Fibroblast of lung (primary cell): ENCODE measurements around the gene LILRB2. TPM values are rescaled to one million over a fixed set of nuclear protein-coding genes. Genes with fewer than 3 reads are reported as not detected.

ENCODE experiments used
- DNase-seq, 2 donors: peaks; one replicate each; pipeline versions ENCODE4 v3.0.0 to v3.0.0-alpha.2; 2010; ENCODE audit warnings: low read depth in 2 of 2
- H2AFZ ChIP-seq: 2 replicates; pipeline ENCODE4 v1.5.1; 2012; ENCODE audit warnings: low read length, control low read depth, inconsistent platforms
- H3K27ac ChIP-seq: 2 replicates; pipeline ENCODE4 v1.5.1; 2011; ENCODE audit warnings: low read length, control low read depth; ENCODE audit not compliant: insufficient read depth
- H3K27me3 ChIP-seq: 2 replicates; pipeline ENCODE4 v1.5.1; 2011; ENCODE audit warnings: mild to moderate bottlenecking, low read length; ENCODE audit not compliant: control insufficient read depth, insufficient read depth
- H3K36me3 ChIP-seq: 2 replicates; pipeline ENCODE4 v1.5.1; 2011; ENCODE audit warnings: low read length; ENCODE audit not compliant: control insufficient read depth, insufficient read depth
- H3K4me1 ChIP-seq: 2 replicates; pipeline ENCODE4 v1.5.1; 2011; ENCODE audit warnings: low read length; ENCODE audit not compliant: control insufficient read depth, insufficient read depth; ENCODE audit errors: extremely low read depth
- H3K4me2 ChIP-seq: 2 replicates; pipeline ENCODE4 v1.5.1; 2011; ENCODE audit warnings: low read length, control low read depth; ENCODE audit not compliant: insufficient read depth; ENCODE audit errors: extremely low read depth
- H3K4me3 ChIP-seq, 4 experiments: fragments of 200-600 bp in 1 of 4; sonication (generic) in 1 of 4; replicated peaks in 1 of 4; 2 replicates each; pipeline ENCODE4 v1.5.1; 2011 to 2016; ENCODE audit warnings: low read length in 4 of 4, low read depth in 3 of 4, mild to moderate bottlenecking in 3 of 4, control low read depth in 2 of 4, inconsistent platforms in 1 of 4, mixed read lengths in 1 of 4; ENCODE audit not compliant: insufficient read depth in 1 of 4; ENCODE audit errors: control extremely low read depth in 1 of 4
- H3K79me2 ChIP-seq: 2 replicates; pipeline ENCODE4 v1.5.1; 2012; ENCODE audit warnings: mild to moderate bottlenecking, low read length, inconsistent platforms; ENCODE audit not compliant: control insufficient read depth, insufficient read depth
- H3K9ac ChIP-seq: 2 replicates; pipeline ENCODE4 v1.5.1; 2011; ENCODE audit warnings: mild to moderate bottlenecking, low read length, control low read depth; ENCODE audit not compliant: insufficient read depth
- H3K9me3 ChIP-seq: 2 replicates; pipeline ENCODE4 v1.5.1; 2012; ENCODE audit warnings: low read depth, low read length; ENCODE audit not compliant: control insufficient read depth, insufficient read depth
- H4K20me1 ChIP-seq: 2 replicates; pipeline ENCODE4 v1.5.1; 2011; ENCODE audit warnings: low read length; ENCODE audit not compliant: control insufficient read depth, insufficient read depth; ENCODE audit errors: extremely low read depth
- EZH2 ChIP-seq: IDR thresholded peaks from 2 replicates; pipeline ENCODE4 v1.5.1; 2012; ENCODE audit warnings: low read length, control low read depth, mild to moderate bottlenecking; ENCODE audit errors: missing control alignments
- polyA plus RNA-seq, 2 donors: library from polyadenylated mRNA; depleted of rRNA in 1 of 2; stranded (reverse) in 1 of 2; unstranded in 1 of 2; fragments of >200 nt; gene quantifications; 2 replicates each; pipeline ENCODE4 v1.2.1, GENCODE V29; 2011 to 2012; ENCODE audit warnings: missing spikeins in 1 of 2
- total RNA-seq: library from RNA; depleted of rRNA; stranded (reverse); fragments of >200 nt; gene quantifications from 2 replicates; pipeline ENCODE4 v1.2.1, GENCODE V29; 2014
- TF ChIP-seq, protein P1 (sequence below), 2 donors: IDR thresholded peaks in 1 of 2; conservative IDR thresholded peaks in 1 of 2; 1 replicate in 1 of 2; 2 replicates in 1 of 2; pipeline ENCODE4 v1.5.1; 2011 to 2012; ENCODE audit warnings: low read length in 2 of 2, control low read depth in 1 of 2, inconsistent platforms in 1 of 2, low read depth in 1 of 2, mild to moderate bottlenecking in 1 of 2

LILRB2 gene
- total and polyA plus RNA-seq, 2 donors (not counting 1 experiment from before 2014, with no cell fraction given), result not detected

GRCh38 chr19:54317108-54317964 lies 36.4 kb upstream of the LILRB2 start:
- Histone ChIP-seq H3K4me2 (no peak overlapping the region), H3K4me1 (no peaks in the 10 kb centered on the region), H4K20me1 (no peaks in the 10 kb centered on the region), H3K4me3 (no peak overlapping the region), H3K36me3 (no peaks in the 10 kb centered on the region), H3K27ac (no peak overlapping the region), H3K9ac (no peak overlapping the region), H2AFZ (no peak overlapping the region), H3K27me3 (no peaks in the 10 kb centered on the region), H3K79me2 (no peaks in the 10 kb centered on the region), H3K9me3 (no peaks in the 10 kb centered on the region)
- TF ChIP-seq EZH2, result no peak
- TF ChIP-seq, protein P1, sequence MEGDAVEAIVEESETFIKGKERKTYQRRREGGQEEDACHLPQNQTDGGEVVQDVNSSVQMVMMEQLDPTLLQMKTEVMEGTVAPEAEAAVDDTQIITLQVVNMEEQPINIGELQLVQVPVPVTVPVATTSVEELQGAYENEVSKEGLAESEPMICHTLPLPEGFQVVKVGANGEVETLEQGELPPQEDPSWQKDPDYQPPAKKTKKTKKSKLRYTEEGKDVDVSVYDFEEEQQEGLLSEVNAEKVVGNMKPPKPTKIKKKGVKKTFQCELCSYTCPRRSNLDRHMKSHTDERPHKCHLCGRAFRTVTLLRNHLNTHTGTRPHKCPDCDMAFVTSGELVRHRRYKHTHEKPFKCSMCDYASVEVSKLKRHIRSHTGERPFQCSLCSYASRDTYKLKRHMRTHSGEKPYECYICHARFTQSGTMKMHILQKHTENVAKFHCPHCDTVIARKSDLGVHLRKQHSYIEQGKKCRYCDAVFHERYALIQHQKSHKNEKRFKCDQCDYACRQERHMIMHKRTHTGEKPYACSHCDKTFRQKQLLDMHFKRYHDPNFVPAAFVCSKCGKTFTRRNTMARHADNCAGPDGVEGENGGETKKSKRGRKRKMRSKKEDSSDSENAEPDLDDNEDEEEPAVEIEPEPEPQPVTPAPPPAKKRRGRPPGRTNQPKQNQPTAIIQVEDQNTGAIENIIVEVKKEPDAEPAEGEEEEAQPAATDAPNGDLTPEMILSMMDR (conservative IDR thresholded peaks at IDR 0.05 in 1 of 2, IDR thresholded peaks at IDR 0.05 in 1 of 2; ENCODE audit: low read depth in 1 of 2, low read length in 2 of 2), result no peak
- no peak for DNase-seq

GRCh38 chr19:54316746-54317107 lies 35.8 kb upstream of the LILRB2 start:
- DNase-seq, result no peak
- H3K4me1 ChIP-seq, result no peaks in the 10 kb centered on the region
- no peak overlapping the region for H3K4me3 ChIP-seq
- H3K4me2 ChIP-seq, result no peak overlapping the region
- no peaks in the 10 kb centered on the region for H3K9me3 ChIP-seq
- H3K9ac ChIP-seq, result no peak overlapping the region
- no peaks in the 10 kb centered on the region for H4K20me1 ChIP-seq
- H3K79me2 ChIP-seq, result no peaks in the 10 kb centered on the region
- no peak overlapping the region for H2AFZ ChIP-seq
- H3K27me3 ChIP-seq, result no peaks in the 10 kb centered on the region
- TF ChIP-seq, protein P1 (conservative IDR thresholded peaks at IDR 0.05 in 1 of 2, IDR thresholded peaks at IDR 0.05 in 1 of 2; ENCODE audit: low read depth in 1 of 2, low read length in 2 of 2), result no peak
- no peak for TF ChIP-seq EZH2
- no peak overlapping the region for H3K27ac ChIP-seq
- no peaks in the 10 kb centered on the region for H3K36me3 ChIP-seq

- no peak overlapping the region for H3K27ac ChIP-seq
- H3K4me2 ChIP-seq, result no peak overlapping the region
- H4K20me1 ChIP-seq, result no peaks in the 10 kb centered on the region
- H3K4me1 ChIP-seq, result no peaks in the 10 kb centered on the region
- DNase-seq, result no peak
- H3K9ac ChIP-seq, result no peak overlapping the region
- no peaks in the 10 kb centered on the region for H3K27me3 ChIP-seq
- no peaks in the 10 kb centered on the region for H3K79me2 ChIP-seq
- no peaks in the 10 kb centered on the region for H3K9me3 ChIP-seq
- H3K36me3 ChIP-seq, result no peaks in the 10 kb centered on the region
- TF ChIP-seq, protein P1 (conservative IDR thresholded peaks at IDR 0.05 in 1 of 2, IDR thresholded peaks at IDR 0.05 in 1 of 2; ENCODE audit: low read depth in 1 of 2, low read length in 2 of 2), result no peak
- no peak for TF ChIP-seq EZH2
- H2AFZ ChIP-seq, result no peak overlapping the region
- H3K4me3 ChIP-seq, result no peak overlapping the region
Observed at GRCh38 chr19:54315956-54316355, 35.0 kb upstream of the LILRB2 start.
